ENCODE measurements around the gene PLN. TPM values are rescaled to one million over a fixed set of nuclear protein-coding genes. Genes with fewer than 3 reads are reported as not detected.

PLN gene
- 10 to 100 TPM in 2 of 4 donors, 1 to 10 TPM in 2; 6.1 to 14.2 (median 8.5) TPM for total RNA-seq

DNA sequence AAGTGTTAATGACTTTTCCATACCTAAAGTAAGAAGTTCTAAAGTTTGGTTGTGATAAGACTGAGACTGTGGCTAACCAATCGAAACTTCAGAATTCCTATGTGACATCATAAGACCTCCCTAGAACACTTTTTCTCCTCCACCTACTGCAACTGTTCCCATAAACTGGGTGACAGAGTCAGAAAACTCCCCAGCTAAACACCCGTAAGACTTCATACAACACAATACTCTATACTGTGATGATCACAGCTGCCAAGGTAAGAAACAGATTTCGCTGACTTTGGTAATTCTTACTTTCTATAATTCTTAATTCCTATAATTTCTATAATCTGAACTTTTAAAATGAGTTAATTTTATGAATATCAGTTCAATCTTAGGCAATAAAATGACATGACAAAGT lies at the start of gene PLN:
PLN (plus strand) TSS at position 161 of the 400 bp plus-strand sequence. CDS start 10,626 bp downstream, outside the sequence.
- TF ChIP-seq, protein P1, sequence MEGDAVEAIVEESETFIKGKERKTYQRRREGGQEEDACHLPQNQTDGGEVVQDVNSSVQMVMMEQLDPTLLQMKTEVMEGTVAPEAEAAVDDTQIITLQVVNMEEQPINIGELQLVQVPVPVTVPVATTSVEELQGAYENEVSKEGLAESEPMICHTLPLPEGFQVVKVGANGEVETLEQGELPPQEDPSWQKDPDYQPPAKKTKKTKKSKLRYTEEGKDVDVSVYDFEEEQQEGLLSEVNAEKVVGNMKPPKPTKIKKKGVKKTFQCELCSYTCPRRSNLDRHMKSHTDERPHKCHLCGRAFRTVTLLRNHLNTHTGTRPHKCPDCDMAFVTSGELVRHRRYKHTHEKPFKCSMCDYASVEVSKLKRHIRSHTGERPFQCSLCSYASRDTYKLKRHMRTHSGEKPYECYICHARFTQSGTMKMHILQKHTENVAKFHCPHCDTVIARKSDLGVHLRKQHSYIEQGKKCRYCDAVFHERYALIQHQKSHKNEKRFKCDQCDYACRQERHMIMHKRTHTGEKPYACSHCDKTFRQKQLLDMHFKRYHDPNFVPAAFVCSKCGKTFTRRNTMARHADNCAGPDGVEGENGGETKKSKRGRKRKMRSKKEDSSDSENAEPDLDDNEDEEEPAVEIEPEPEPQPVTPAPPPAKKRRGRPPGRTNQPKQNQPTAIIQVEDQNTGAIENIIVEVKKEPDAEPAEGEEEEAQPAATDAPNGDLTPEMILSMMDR (IDR thresholded peaks at IDR 0.05; ENCODE audit: low read depth), result no peak

DNA sequence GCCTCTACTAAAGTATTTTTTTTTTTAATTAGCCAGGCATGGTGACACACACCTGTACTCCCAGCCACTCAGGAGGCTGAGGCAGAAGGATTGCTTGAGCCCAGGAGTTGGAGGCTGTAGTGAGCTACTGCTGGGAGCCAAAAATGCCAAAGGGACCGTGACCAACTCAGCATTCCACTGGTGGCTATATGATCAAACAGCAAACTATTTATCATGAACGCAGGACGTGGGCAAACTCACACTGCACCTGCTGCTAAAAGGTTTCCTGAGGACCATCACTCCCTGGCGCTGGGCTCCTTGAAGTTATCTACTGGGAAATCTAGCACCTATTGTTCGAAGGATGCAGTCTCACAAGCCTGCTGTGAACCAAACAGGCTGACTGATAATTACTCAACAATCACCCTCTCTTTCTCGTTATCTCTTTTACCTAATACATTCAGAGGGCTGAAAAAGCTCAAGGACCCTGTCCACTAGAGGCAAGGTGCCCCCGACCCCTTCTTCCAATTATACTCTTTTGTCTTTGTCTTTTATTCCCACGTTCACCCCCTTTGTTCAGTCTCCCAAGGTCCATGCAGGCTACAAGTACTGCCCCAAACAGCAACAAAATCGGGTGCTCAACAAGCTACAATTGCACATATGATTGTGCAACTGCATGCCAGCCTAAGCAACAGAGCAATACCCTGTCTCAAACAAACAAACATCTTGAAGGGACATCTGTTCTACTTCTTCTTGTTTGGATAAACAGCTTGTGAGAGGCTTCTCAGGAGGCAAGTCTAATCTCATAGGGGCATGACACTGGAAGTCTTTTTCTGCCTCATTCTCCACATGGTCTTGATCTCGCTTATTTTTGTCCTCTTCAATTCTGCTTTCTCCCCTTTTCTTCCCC lies 47.7 kb upstream of the PLN start:
- TF ChIP-seq, protein P1 (IDR thresholded peaks at IDR 0.05; ENCODE audit: low read depth), result no peak

DNA sequence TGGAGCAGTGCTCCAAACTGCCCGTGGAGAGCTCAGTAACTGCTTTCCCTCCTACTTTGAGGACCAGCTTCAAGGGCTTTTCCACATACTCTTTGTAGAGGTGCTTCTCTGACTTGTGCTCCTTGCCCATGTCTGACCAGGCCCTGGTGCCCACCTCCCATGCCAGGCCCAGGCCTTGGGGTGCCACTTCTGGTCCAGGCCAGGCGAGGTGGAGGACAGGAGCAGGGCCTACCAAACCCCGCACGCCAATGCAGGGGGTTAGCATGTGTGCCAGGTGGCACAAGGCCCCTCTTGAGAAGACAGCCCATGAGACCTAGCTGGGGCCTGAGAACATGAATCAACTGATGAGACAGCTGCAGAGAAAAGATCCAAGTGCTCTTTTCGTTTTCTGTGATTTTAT lies 47.0 kb upstream of the PLN start:
- TF ChIP-seq, protein P1 (IDR thresholded peaks at IDR 0.05; ENCODE audit: low read depth), result no peak

DNA sequence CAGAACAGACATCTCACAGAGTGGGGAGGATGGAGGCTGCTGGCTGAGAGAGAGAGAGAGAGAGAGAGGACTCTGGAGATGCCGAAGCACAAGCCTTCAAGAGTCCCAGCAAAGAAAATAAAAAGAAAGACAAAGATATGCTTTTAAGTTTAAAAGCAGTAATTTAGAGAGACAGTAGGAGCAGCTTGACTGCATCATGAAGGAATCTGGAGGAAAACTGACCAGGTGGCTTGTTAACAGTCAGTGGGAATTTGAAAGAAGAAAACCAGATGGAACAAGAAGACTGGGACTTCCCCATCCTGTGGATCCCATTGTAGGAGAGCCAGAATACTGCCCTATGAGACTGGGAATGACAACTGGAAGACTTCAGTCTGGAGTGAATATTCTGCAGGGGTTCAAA lies 46.3 kb upstream of the PLN start:
- TF ChIP-seq, protein P1 (IDR thresholded peaks at IDR 0.05; ENCODE audit: low read depth), result no peak

DNA sequence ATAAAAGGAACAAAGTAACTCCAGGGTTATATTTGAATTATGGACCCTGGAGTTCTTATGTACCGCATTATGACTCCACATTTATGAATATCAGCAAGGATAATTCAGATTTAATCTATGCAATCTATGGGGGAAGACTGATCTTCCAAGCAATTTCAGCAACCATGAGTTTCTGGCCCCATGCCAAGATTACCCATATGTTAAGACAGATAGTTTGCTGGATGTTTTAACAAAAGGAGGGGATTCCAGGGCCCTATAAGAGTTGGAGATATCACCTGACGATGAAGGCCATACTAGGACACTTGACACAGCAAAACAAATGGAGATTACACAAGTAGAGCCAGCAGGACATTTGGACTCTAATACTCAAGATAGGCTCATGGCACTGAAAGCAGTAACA lies 45.9 kb upstream of the PLN start:
- TF ChIP-seq, protein P1 (IDR thresholded peaks at IDR 0.05; ENCODE audit: low read depth), result no peak

DNA sequence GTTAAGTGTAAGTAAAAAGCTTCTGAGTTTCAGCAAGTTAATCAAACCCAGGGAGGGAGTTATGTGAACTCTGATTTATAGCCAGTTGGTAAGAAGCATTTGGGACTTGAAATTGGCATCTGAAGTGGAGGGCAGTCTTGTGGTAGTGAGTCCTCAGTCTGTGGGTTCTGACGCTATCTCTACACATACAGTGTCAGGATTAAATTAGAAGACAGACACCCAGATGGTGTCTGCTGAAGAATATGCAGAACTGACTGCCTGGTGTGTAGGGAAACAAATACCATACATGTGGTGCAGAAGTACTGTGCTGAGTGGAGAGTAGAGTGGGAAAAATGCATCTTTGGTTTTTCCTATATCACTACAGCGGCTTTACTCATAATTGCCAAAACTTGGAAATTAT lies 43.5 kb upstream of the PLN start:
- TF ChIP-seq, protein P1 (IDR thresholded peaks at IDR 0.05; ENCODE audit: low read depth), result no peak

DNA sequence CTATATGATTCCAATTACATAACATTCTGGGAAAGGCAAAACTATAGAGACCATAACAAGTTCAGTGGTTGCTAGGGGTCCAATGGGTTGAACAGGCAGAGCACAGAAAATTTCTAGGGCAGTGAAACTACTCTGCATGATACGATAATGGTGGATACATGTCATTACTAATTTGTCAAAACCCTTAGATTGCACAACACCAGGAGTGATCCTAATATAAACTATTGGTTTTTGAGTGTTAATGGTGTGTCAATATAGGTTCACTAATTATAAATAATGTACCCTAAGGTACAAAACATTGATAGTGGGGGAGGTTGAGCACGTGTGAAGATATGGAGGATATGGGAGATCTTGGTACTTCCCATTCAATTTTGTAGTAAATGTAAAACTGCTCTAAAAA lies 42.4 kb upstream of the PLN start:
- TF ChIP-seq, protein P1 (IDR thresholded peaks at IDR 0.05; ENCODE audit: low read depth), result no peak
